Activated CD4-positive, alpha-beta T cell treated with anti-CD3 and anti-CD28 coated beads for 4 hours (primary cell): ENCODE measurements around the gene VTI1A.

Source experiments
- DNase-seq, 2 donors: peaks; one replicate each; pipeline ENCODE4 v3.0.0-alpha.2; 2020

Gene VTI1A

DNA sequence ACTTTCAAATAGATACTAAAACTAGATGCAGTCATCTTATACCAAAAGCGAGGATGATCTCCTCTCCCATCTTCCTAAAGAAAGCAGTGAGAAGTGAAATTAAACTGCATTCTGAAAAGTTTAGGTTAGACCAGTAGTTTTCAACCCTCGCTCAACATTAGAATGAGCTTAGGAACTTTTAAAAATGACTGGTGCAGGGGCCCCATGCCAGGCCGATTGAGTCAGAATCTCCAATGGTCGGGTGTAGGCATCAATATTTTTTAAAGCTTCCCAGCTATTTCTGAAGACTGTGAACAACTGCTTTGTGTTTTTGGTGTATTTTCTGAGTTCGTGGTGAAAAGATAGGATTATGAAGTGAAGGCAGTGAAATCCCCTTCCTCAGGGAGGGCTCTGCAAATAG, 146.0 kb downstream of the VTI1A start:
- DNase-seq, result no peak

DNA sequence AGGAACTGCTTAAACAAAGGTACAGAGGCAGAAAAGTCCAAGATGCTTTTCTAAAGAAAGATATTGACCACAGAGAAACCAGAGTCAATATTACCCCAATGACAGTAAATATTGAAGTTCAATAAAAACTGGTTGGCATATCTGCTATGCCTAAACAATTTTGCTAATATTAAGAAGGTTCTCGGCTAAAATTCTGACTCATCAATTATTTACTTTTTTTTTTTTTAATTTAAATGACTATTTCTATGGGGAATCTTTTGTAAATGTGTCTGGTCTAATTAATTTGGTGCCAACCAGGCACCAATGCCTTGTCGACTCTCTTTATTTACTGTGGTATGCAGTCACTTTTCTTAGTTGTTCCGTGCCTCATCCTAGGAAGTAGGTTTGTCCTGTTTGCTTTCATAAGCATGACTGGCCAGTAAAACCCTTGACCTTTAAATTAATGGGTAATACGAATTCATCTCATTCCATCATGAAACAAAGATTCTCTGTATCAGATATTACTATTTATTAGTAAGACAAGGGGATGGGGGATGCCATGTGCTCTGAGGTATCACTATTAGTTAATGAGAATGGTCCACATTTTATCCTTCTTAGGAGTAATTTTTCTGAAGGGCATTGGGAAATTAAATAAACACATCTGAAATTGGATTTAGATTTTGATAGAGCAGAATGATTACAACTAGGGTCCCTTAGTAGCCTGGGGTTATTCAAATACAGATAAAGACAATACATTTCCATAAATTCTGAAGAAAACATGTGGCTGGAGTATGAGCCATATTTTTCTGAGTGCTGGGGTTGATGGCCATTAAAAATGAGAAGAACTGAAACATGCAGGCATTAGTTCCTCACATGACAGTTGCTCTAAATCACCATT, 154.4 kb downstream of the VTI1A start:
- DNase-seq, result no peak

- DNase-seq, result no peak
Observed at GRCh38 chr10:112603062-112603461, 156.0 kb downstream of the VTI1A start.

DNA sequence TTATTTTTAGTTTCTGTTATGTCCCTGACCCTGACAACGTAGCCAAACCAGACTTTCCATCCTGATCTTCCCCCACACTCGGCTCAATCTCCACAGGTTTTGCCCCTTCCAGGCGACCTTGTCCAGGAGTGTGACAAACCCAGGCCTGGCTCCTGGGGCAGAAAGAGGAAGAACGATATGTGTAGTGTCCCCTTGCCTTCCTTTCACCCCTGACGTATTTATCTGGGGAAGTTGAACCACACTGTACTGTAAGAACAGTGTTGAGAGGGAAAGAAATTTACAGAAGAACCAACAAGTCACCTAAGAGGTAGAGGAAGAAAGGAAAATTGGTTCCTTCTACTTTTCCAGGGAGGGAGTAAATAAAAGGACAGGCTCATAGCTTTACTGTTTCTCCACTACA, 158.0 kb downstream of the VTI1A start:
- no peak for DNase-seq

DNA sequence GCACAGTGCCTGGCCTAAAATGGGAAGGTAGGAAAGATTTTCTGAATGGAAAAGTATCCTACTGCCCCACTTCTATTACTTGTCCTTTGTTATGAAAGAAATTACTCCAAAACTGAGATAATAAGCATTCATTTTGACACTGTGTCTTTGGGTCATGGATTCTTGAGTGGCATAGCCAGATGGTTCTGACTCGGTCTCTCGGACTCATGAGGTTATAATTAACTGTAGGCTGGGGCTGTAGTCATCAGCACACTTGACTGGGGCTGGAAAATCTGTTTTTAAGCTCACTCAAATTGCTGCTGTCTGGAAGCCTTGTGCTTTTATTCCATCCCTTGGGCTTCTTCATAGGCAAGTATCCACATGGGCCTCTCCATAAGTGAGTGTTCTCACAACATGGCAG, 160.5 kb downstream of the VTI1A start:
- DNase-seq, result no peak

DNA sequence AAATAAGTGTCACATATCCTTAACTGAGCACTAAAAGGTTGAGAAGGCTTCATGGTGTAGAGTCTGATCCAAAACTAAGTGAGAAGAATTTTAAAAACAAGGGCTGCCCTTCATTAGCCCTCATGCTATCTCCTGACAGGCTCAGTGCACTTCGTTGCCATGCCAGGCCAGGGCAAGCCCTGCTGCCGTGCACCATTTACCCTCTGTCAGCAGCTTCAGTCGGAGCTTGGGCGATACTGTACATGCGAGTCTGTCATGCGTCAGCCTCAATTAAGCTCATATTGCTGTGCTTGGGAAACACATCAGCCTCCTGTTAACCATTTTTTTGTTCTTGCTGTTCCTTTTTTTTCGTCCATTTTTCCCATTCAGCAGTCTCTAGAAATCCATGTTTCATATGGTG, 166.6 kb downstream of the VTI1A start:
- DNase-seq, result no peak

- no peak for DNase-seq
Observed at GRCh38 chr10:112614072-112614471, 167.1 kb downstream of the VTI1A start.

DNA sequence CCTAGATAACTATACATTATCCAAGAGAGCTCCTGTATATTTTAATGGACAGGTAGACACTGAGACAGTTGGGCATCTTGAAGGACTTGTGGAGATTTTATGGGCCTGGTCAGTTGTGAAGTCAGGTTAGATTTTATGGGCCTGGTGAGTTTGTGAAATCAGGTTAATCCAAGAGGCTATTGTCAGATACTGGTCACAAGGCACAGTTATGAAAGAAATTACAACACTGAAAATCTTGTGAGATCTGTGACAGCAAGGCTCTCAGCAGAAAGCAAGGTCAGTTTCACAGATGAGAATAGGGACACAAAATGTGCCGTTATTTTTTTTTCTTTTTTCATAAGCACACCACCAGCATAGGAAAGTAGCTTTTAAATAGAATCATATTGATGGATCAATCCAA, 167.6 kb downstream of the VTI1A start:
- DNase-seq, result no peak

DNA sequence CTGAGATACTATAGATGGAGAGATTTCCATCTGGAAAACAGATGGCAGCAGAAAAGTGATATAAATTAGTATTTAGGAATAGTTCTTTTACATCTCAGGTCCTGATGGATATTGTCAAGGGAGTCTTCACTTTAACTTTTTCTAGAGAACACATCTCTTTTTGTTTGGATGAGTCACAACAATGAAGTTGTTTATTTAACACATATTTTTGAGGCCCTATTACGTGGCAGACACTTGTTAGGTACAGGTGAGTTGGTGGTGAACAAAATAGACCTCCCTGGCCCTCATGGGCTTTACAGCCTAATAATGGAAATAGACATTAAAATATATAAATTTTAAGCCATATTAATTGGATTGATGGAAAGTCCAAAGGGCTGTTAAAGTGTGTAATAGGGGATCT, 168.3 kb downstream of the VTI1A start:
- DNase-seq, result no peak

GRCh38 chr10:112616647-112617046, 169.6 kb downstream of the VTI1A start:
- DNase-seq, result no peak

DNA sequence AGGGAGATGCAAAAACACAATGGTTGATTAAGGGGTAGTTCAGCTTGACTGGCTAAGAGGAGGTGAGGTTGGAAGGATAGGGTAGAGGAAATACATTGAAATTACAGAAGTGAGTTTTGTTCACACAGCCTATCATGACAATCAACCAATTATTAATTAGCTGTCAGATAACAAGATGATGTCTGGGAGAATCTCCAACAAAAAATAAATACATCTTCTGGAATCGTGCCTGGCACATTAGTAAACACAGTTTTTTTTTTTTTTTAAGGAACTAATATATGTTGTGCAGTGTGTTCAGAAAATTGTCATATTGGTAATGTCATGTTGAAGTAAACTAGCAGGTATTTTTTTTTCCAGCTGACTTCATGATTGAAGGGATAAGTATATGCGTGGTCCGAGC, 171.8 kb downstream of the VTI1A start:
- DNase-seq, result no peak

GRCh38 chr10:112619556-112619955, 172.5 kb downstream of the VTI1A start:
- DNase-seq, result no peak

GRCh38 chr10:112622786-112623185, 175.8 kb downstream of the VTI1A start:
- DNase-seq, result no peak

DNA sequence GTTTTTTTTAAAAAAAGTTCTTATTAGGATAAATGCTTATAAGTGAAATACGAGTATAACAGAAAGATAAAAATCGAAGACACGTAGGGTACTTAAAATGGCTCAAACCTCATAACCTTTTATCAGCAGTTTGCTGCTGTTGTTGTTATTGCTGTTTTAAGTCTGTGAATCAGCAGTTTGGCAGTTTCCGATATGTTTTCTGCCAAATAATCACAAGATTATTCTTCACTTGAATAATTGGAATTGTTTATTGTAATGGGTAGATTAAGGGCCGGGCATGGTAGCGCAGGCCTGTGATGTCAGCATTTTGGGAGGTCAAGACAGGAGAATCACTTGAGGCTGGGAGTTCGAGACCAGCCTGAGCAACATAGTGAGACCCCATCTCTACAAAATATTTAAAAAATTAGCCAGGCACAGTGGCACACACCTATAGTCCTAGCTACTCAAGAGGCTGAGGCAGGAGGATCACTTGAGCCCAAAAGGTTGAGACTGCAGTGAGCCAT, 177.6 kb downstream of the VTI1A start:
- DNase-seq, result no peak

GRCh38 chr10:112628951-112629609, 182.1 kb downstream of the VTI1A start:
- DNase-seq, result no peak

GRCh38 chr10:112631501-112632400, 184.7 kb downstream of the VTI1A start:
- no peak for DNase-seq

- no peak for DNase-seq
Observed at GRCh38 chr10:112634096-112634830, 187.2 kb downstream of the VTI1A start.

- DNase-seq, result no peak
Observed at GRCh38 chr10:112637901-112638300, 190.9 kb downstream of the VTI1A start.

- no peak for DNase-seq
Observed at GRCh38 chr10:112639298-112639697, 192.3 kb downstream of the VTI1A start.

- no peak for DNase-seq
Observed at GRCh38 chr10:112640638-112641037, 193.6 kb downstream of the VTI1A start.

- no peak for DNase-seq
Observed at GRCh38 chr10:112643600-112644264, 196.7 kb downstream of the VTI1A start.

- no peak for DNase-seq
Observed at GRCh38 chr10:112644265-112644645, 197.2 kb downstream of the VTI1A start.
